Muscle layer of duodenum (tissue), 2 donors: Measurements from ENCODE around the gene TRIM43B.
"Not testable (repeated sequence)": the region's sequence is repeated elsewhere in the genome, so short reads cannot be mapped to it uniquely, and the experiment has no call there.

Experiments
- H3K27ac ChIP-seq: one replicate; pipeline ENCODE4 v1.7.0; 2013; ENCODE audit warnings: mild to moderate bottlenecking, low read length
- H3K27me3 ChIP-seq: one replicate; pipeline ENCODE4 v1.7.0; 2013; ENCODE audit warnings: low read depth, mild to moderate bottlenecking, control low read depth, low read length
- H3K36me3 ChIP-seq, 2 donors: one replicate each; pipeline ENCODE4 v1.7.0; 2013; ENCODE audit warnings: low read length in 2 of 2, control low read depth in 1 of 2, mild to moderate bottlenecking in 1 of 2; ENCODE audit not compliant: insufficient read depth in 2 of 2, control insufficient read depth in 1 of 2
- H3K4me1 ChIP-seq, 2 donors: one replicate each; pipeline ENCODE4 v1.7.0; 2013; ENCODE audit warnings: low read length in 2 of 2, mild to moderate bottlenecking in 2 of 2, control low read depth in 1 of 2, moderate library complexity in 1 of 2; ENCODE audit not compliant: insufficient read depth in 2 of 2, control insufficient read depth in 1 of 2
- H3K4me3 ChIP-seq, 2 donors: one replicate each; pipeline ENCODE4 v1.7.0; 2013; ENCODE audit warnings: low read length in 2 of 2, low read depth in 1 of 2, mild to moderate bottlenecking in 1 of 2
- H3K9me3 ChIP-seq, 2 donors: one replicate each; pipeline ENCODE4 v1.7.0; 2013; ENCODE audit warnings: low read length in 2 of 2, control low read depth in 1 of 2, mild to moderate bottlenecking in 1 of 2; ENCODE audit not compliant: control insufficient read depth in 1 of 2
- donor health status: healthy.

Gene TRIM43B

GRCh38 chr2:95492076-95492475, 7.5 kb upstream of the TRIM43B start:
- not testable (repeated sequence) for H3K27ac ChIP-seq, H3K9me3 ChIP-seq, H3K4me1 ChIP-seq, H3K36me3 ChIP-seq, H3K27me3 ChIP-seq, H3K4me3 ChIP-seq

- H3K27me3 ChIP-seq, H3K27ac ChIP-seq, H3K4me1 ChIP-seq, H3K4me3 ChIP-seq, H3K36me3 ChIP-seq, H3K9me3 ChIP-seq: not testable (repeated sequence)
Measured at GRCh38 chr2:95475025-95475424, 9.5 kb downstream of the TRIM43B start.

- not testable (repeated sequence) for H3K27me3 ChIP-seq, H3K4me3 ChIP-seq, H3K9me3 ChIP-seq, H3K27ac ChIP-seq, H3K4me1 ChIP-seq, H3K36me3 ChIP-seq
Measured at GRCh38 chr2:95467984-95468383, 16.6 kb downstream of the TRIM43B start.

GRCh38 chr2:95466572-95466971, 18.0 kb downstream of the TRIM43B start:
- not testable (repeated sequence) for H3K4me3 ChIP-seq, H3K4me1 ChIP-seq, H3K36me3 ChIP-seq, H3K9me3 ChIP-seq, H3K27ac ChIP-seq, H3K27me3 ChIP-seq

GRCh38 chr2:95463292-95463691, 21.3 kb downstream of the TRIM43B start:
- H3K27ac ChIP-seq, H3K4me3 ChIP-seq, H3K9me3 ChIP-seq, H3K36me3 ChIP-seq, H3K4me1 ChIP-seq, H3K27me3 ChIP-seq: not testable (repeated sequence)

- not testable (repeated sequence) for H3K27me3 ChIP-seq, H3K9me3 ChIP-seq, H3K4me3 ChIP-seq, H3K36me3 ChIP-seq, H3K4me1 ChIP-seq, H3K27ac ChIP-seq
Measured at GRCh38 chr2:95445317-95445716, 39.2 kb downstream of the TRIM43B start.

DNA sequence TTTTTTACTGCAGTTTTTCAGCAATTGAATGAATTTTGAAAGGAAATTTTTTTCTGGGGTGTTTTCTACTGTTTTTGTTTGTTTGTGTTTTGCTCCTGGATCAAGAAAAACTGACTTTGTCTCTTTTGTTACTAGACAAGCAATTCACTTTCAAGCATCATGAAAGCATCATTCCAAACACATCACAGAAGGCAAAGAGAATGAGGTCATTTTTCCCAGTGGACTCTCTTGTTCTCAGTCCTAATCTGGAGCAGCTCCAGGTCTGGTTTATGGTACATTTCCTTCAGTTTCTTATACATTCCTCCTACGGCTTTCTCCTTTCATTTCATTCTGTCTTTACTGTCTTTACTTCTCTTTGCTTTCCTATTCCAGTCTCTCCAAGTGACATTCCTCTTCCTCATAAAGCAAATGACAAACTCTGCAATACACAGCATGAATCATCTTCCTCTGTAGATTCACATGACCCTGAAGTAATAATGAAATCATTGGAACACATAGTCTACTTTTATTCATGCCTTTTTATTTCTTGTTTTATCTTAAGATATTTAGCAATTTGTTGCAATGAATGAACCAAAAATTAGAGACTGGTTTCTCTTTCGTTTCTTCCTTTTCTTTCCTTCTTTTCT, 42.0 kb downstream of the TRIM43B start:
- H3K9me3 ChIP-seq, H3K27me3 ChIP-seq, H3K36me3 ChIP-seq, H3K4me3 ChIP-seq, H3K4me1 ChIP-seq, H3K27ac ChIP-seq: not testable (repeated sequence)

DNA sequence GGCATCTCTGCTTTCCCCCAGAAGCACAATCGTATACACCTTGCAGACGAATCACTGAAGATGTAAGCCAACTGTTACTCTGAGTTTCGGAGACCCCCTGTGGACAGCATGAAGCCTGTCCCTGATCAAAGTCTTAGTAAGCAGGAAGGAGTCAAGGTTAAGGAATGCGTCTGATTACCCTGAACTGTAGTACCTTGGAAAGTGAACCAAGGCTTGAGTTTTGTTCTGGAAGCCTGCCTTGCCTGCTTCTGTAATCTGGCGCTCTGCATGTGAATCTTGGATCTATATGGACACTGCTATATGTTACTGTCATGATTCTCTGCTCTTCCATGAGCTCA, 48.7 kb downstream of the TRIM43B start:
- not testable (repeated sequence) for H3K9me3 ChIP-seq, H3K27ac ChIP-seq, H3K4me1 ChIP-seq, H3K36me3 ChIP-seq, H3K4me3 ChIP-seq, H3K27me3 ChIP-seq

- not testable (repeated sequence) for H3K36me3 ChIP-seq, H3K27me3 ChIP-seq, H3K4me3 ChIP-seq, H3K4me1 ChIP-seq, H3K27ac ChIP-seq, H3K9me3 ChIP-seq
Measured at GRCh38 chr2:95435162-95435871, 49.2 kb downstream of the TRIM43B start.

- H3K27ac ChIP-seq, result not testable (repeated sequence)
Measured at GRCh38 chr2:95434507-95435076, 50.0 kb downstream of the TRIM43B start.

DNA sequence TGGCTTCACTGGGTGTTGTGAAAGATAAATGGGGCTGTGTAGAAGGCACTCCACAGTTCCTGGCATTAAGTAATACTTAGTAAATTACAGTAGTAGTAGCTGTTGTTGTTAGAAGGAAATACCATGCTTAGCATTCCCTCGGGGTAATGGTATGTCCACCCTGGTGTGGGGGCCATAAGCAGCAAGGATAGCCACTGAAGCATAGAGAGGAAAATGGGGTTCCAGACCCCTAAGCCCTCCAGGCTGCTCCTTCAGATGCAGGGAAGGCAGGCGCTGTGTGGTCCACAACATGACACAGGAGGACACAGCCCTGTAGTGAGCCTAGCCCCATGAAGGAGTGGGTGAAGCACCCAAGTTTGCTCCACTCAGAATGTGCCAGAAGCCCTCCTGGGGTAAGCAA, 50.6 kb downstream of the TRIM43B start:
- H3K9me3 ChIP-seq, H3K4me1 ChIP-seq, H3K36me3 ChIP-seq, H3K27me3 ChIP-seq, H3K27ac ChIP-seq, H3K4me3 ChIP-seq: not testable (repeated sequence)

More at GRCh38 chr2:95434507-95435076, 50.0 kb downstream of the TRIM43B start:
- H3K36me3 ChIP-seq, H3K27me3 ChIP-seq, H3K9me3 ChIP-seq, H3K4me1 ChIP-seq, H3K4me3 ChIP-seq: not testable (repeated sequence)

DNA sequence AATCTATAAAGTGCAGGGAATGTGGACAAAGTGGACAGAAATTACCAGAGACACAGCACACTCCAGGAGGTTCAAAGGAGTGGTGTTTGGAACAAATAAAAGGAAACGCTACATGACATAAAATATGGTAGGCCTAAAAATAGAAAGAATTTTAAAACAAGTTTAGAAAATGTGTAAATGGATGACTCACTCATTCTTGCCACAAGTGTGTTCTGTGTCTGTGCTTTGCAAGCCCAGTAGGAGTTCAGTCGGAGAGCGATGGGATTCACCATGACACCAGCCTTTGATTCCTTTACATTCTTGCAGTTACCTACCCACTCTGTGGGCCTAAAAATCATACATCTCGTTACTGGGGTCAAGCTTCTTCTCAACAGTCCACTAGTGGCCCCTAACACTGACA, 51.2 kb downstream of the TRIM43B start:
- not testable (repeated sequence) for H3K36me3 ChIP-seq, H3K27me3 ChIP-seq, H3K27ac ChIP-seq, H3K4me1 ChIP-seq, H3K4me3 ChIP-seq, H3K9me3 ChIP-seq
